ENCODE data around the gene NSMCE1. TPM values are rescaled to one million over a fixed set of nuclear protein-coding genes. Genes with fewer than 3 reads are reported as not detected.
A peak's percentile ranks its signal among the peaks of the same experiment; 100 is the strongest.

Gene NSMCE1
- total RNA-seq, 1 experiment from 2014 or later: 19.3 TPM

DNA sequence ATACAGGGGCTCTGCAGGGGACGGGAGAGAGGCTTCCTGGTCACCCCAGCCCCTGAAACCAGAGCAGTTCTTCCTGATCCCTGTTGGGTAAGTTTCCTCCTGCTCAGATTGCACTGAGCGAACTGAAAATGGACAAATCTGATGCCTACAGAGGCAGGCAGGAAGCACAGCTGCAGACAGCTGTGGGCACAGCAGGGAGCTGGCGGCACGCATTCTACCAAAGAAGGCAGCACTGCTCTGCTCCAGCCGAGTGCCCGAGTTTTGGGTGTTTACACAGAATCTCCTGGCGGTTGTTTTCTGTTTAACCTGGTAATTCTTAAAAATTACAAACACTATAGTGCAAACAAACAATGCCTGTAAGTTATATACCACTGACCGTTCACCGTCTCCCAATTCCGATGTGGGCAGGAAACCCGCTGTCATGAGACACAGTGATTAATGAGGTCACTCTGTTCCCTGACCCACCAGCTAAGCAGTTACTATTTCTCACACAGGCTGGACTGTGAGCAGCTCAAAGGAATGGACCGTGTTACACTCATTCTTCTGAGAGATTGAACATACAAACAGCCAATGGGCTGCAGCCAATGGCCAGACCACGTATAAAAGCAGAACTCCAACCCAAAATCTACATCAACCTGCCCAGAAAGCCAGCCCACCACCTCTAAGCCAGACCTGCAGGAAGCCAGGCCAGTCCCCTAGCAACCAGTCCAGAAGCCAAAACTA is 25.5 kb downstream of the NSMCE1 start:
- H2BK120ac ChIP-seq (ENCODE audit: low read depth, low read length, poor library complexity, severe bottlenecking): no peak overlapping the region
- peak; percentile 36 for DNase-seq
- no peak overlapping the region for H4K91ac ChIP-seq (ENCODE audit: insufficient read length, low read depth, low read length)
- Mint-ChIP-seq H3K27me3 (ENCODE audit: low read depth) (peaks cover 1% of the 10 kb centered on the region; the same call in 1 of the 2 replicates), H3K9me3 (no peaks in the 10 kb centered on the region), H3K4me1 (peaks cover 11 to 17% of the 10 kb centered on the region in 2 experiments), H3K27ac (peak overlapping the region in 1 of 3 experiments; percentile 30; a peak in 3 of 7 replicates), H3K36me3 (ENCODE audit: insufficient read depth in 1 of 3, low read depth in 3 of 3) (no peaks in the 10 kb centered on the region), H3K4me3 (peak overlapping the region in 1 of 2 experiments; percentile 14; a peak in 1 of 5 replicates)
- H2AFZ ChIP-seq (ENCODE audit: low read length): no peak overlapping the region
- no peak overlapping the region for H4K5ac ChIP-seq (ENCODE audit: insufficient read length, low read depth, low read length)
- no peak overlapping the region for H2AK5ac ChIP-seq (ENCODE audit: insufficient read length, low read length)
- TF ChIP-seq, protein P1, sequence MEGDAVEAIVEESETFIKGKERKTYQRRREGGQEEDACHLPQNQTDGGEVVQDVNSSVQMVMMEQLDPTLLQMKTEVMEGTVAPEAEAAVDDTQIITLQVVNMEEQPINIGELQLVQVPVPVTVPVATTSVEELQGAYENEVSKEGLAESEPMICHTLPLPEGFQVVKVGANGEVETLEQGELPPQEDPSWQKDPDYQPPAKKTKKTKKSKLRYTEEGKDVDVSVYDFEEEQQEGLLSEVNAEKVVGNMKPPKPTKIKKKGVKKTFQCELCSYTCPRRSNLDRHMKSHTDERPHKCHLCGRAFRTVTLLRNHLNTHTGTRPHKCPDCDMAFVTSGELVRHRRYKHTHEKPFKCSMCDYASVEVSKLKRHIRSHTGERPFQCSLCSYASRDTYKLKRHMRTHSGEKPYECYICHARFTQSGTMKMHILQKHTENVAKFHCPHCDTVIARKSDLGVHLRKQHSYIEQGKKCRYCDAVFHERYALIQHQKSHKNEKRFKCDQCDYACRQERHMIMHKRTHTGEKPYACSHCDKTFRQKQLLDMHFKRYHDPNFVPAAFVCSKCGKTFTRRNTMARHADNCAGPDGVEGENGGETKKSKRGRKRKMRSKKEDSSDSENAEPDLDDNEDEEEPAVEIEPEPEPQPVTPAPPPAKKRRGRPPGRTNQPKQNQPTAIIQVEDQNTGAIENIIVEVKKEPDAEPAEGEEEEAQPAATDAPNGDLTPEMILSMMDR (conservative IDR thresholded peaks at IDR 0.05): no peak
- H3K4me1 ChIP-seq (ENCODE audit: insufficient read depth, low read length): peaks cover 4% of the 10 kb centered on the region; the same call in 1 of the 2 replicates
- H3K79me2 ChIP-seq (ENCODE audit: insufficient read depth, low read length): no peaks in the 10 kb centered on the region
- no CpG with 5 or more reads among the region's 13 CpGs for WGBS (ENCODE audit: extremely low coverage, insufficient read length, low lambda C conversion rate)
- no peak overlapping the region for H3K4ac ChIP-seq (ENCODE audit: low read depth, low read length)
- H2BK15ac ChIP-seq (ENCODE audit: low read depth, low read length): no peak overlapping the region
- no peak overlapping the region for H3K18ac ChIP-seq (ENCODE audit: insufficient read length, low read depth, low read length)
- no peak overlapping the region for H2BK5ac ChIP-seq (ENCODE audit: insufficient read length, low read length)
- H3K9ac ChIP-seq (ENCODE audit: extremely low read depth, insufficient read length, low read length): no peak overlapping the region
- no peak overlapping the region for H3T11ph ChIP-seq (ENCODE audit: low read length)
- no peak overlapping the region for H3K14ac ChIP-seq (ENCODE audit: insufficient read depth, low read length)
- H3K23me2 ChIP-seq (ENCODE audit: insufficient read length, low read depth, low read length, poor library complexity, severe bottlenecking): no peaks in the 10 kb centered on the region
- no peak overlapping the region for H2BK12ac ChIP-seq (ENCODE audit: insufficient read length, low read depth, low read length)
- no peak overlapping the region for H3K4me2 ChIP-seq (ENCODE audit: insufficient read depth, insufficient read length, low read length)
- H3K56ac ChIP-seq (ENCODE audit: insufficient read length, low read depth, low read length): no peak overlapping the region
- no peaks in the 10 kb centered on the region for H3K79me1 ChIP-seq (ENCODE audit: insufficient read depth, low read depth, low read length, poor library complexity, severe bottlenecking)
- no peak overlapping the region for H3K23ac ChIP-seq (ENCODE audit: insufficient read length, low read depth, low read length)
- H4K8ac ChIP-seq (replicated peaks; ENCODE audit: insufficient read length, low read depth, low read length): no peak overlapping the region
- H3K27ac ChIP-seq (ENCODE audit: insufficient read length, low read depth, low read length): no peak overlapping the region
- H3K9me3 ChIP-seq (ENCODE audit: control insufficient read depth, low read depth, low read length): no peaks in the 10 kb centered on the region
- H4K20me1 ChIP-seq (ENCODE audit: control insufficient read depth, insufficient read depth, insufficient read length): no peaks in the 10 kb centered on the region
- H3K27me3 ChIP-seq (ENCODE audit: insufficient read depth, low read length): no peaks in the 10 kb centered on the region
- H2BK20ac ChIP-seq (ENCODE audit: low read depth, low read length, poor library complexity, severe bottlenecking): no peak overlapping the region

Data from H9 (cell line).